PC-3 (cell line): ENCODE measurements around the gene KCNK5. TPM values are rescaled to one million over a fixed set of nuclear protein-coding genes. Genes with fewer than 3 reads are reported as not detected.

Experiments
- ATAC-seq: fragments of 200-7000 bp; cut with Tn5 transposase; 2 replicates; pipeline ENCODE4 v1.9.1; 2020; ENCODE audit warnings: mild to moderate bottlenecking, moderate library complexity
- BruUV-seq: library from RNA; stranded (reverse); fragments of 400-500 nt; replicated peaks from 2 replicates; lab custom pipeline; 2021; lab: Mats Ljungman, UMichigan
- CTCF ChIA-PET: fragments of 300-600 bp; sonication (Branson Sonifier 250); formaldehyde crosslinking; loops from one replicate; lab custom pipeline; 2022; ENCODE audit warnings: antibody characterized with exemption; lab: Charles Lee
- POLR2A ChIA-PET: fragments of 300-600 bp; sonication (Branson Sonifier 250); formaldehyde crosslinking; loops from one replicate; lab custom pipeline; 2022; ENCODE audit warnings: antibody characterized with exemption; ENCODE audit not compliant: unreplicated experiment; lab: Charles Lee
- DNase-seq: peaks from one replicate; pipeline ENCODE4 v3.0.0-alpha.2; 2015
- H2AFZ ChIP-seq: fragments of 300-600 bp; sonication (generic); 2 replicates; pipeline ENCODE4 v1.6.0; 2016; ENCODE audit warnings: antibody characterized with exemption, low read length
- H3F3A ChIP-seq: fragments of 300-600 bp; sonication (generic); one replicate; pipeline ENCODE4 v1.6.0; 2017; ENCODE audit warnings: antibody characterized with exemption, low read length, control low read depth, mild to moderate bottlenecking; ENCODE audit not compliant: unreplicated experiment
- H3K27ac ChIP-seq: fragments of 300-600 bp; sonication (generic); 2 replicates; pipeline ENCODE4 v1.5.1; 2016; ENCODE audit warnings: mild to moderate bottlenecking, low read length
- H3K27me3 ChIP-seq: fragments of 300-600 bp; sonication (generic); 2 replicates; pipeline ENCODE4 v1.6.1; 2016; ENCODE audit warnings: low read length, mixed read lengths
- H3K36me3 ChIP-seq: fragments of 300-600 bp; sonication (generic); 2 replicates; pipeline ENCODE4 v1.6.1; 2016; ENCODE audit warnings: low read depth, mixed run types, low read length, mixed read lengths
- H3K4me1 ChIP-seq: fragments of 300-600 bp; sonication (generic); 2 replicates; pipeline ENCODE4 v1.5.1; 2016; ENCODE audit warnings: low read length; ENCODE audit not compliant: insufficient read depth
- H3K4me2 ChIP-seq: fragments of 300-600 bp; sonication (generic); 2 replicates; pipeline ENCODE4 v1.6.0; 2016; ENCODE audit warnings: low read length
- H3K4me3 ChIP-seq: fragments of 300-600 bp; sonication (generic); 2 replicates; pipeline ENCODE4 v1.5.1; 2016; ENCODE audit warnings: mild to moderate bottlenecking, low read length, mixed read lengths
- H3K79me2 ChIP-seq: fragments of 300-600 bp; sonication (generic); 2 replicates; pipeline ENCODE4 v1.6.1; 2017; ENCODE audit warnings: low read length, mixed read lengths
- H3K9ac ChIP-seq: fragments of 300-600 bp; sonication (generic); 2 replicates; pipeline ENCODE4 v1.6.0; 2016; ENCODE audit warnings: mild to moderate bottlenecking, low read length
- H3K9me2 ChIP-seq: fragments of 300-600 bp; sonication (generic); replicated peaks from 2 replicates; pipeline ENCODE4 v1.6.1; 2016; ENCODE audit warnings: mixed run types, low read length, mixed read lengths
- H3K9me3 ChIP-seq: fragments of 300-600 bp; sonication (generic); 2 replicates; pipeline ENCODE4 v1.6.1; 2016; ENCODE audit warnings: low read length, mixed read lengths
- H4K20me1 ChIP-seq: fragments of 300-600 bp; sonication (generic); 2 replicates; pipeline ENCODE4 v1.6.1; 2016; ENCODE audit warnings: low read length, mixed read lengths
- CTCF ChIP-seq: fragments of 300-600 bp; sonication (generic); conservative IDR thresholded peaks from 2 replicates; pipeline ENCODE4 v1.5.1; 2017; ENCODE audit warnings: antibody characterized with exemption, low read depth, mild to moderate bottlenecking, low read length
- EZH2 ChIP-seq: fragments of 300-600 bp; sonication (generic); IDR thresholded peaks from one replicate; pipeline ENCODE4 v1.6.1; 2017; ENCODE audit warnings: antibody characterized with exemption, mild to moderate bottlenecking, low read length; ENCODE audit not compliant: unreplicated experiment
- EZH2phosphoT487 ChIP-seq: fragments of 300-600 bp; sonication (generic); IDR thresholded peaks from 2 replicates; pipeline ENCODE4 v1.6.1; 2018; ENCODE audit warnings: mild to moderate bottlenecking, antibody characterized with exemption, low read length, borderline replicate concordance
- intact Hi-C: fragments of 100-400 bp; cut with micrococcal nuclease; formaldehyde crosslinking; loops from 2 replicates; pipeline ENCODE4 v1.9.0; 2023
- total RNA-seq: library from RNA; depleted of rRNA; stranded (reverse); fragments of >200 nt; gene quantifications from 2 replicates; pipeline ENCODE4 v1.2.3, GENCODE V29; 2014

The KCNK5 gene
- total RNA-seq, 1 experiment from 2014 or later: 3.5 TPM

GRCh38 chr6:39251406-39251805 is 22.1 kb upstream of the KCNK5 start:
- Histone ChIP-seq H3K4me2 (no peak overlapping the region), H3K9me2 (no peaks in the 10 kb centered on the region), H3K79me2 (no peaks in the 10 kb centered on the region), H2AFZ (no peak overlapping the region), H3K4me1 (0 out of 2 replicates have a peak, but pooled peaks cover 4% of the 10 kb centered on the region), H3K9ac (no peak overlapping the region), H3K27me3 (peaks cover 24% of the 10 kb centered on the region), H3K9me3 (no peaks in the 10 kb centered on the region), H3K27ac (no peak overlapping the region), H3F3A (no peaks in the 10 kb centered on the region), H4K20me1 (no peaks in the 10 kb centered on the region), H3K36me3 (no peaks in the 10 kb centered on the region), H3K4me3 (no peak overlapping the region)
- CTCF ChIA-PET: no interaction called here
- TF ChIP-seq EZH2phosphoT487 (no peak), EZH2 (no peak), CTCF (no peak)
- no TSS peak for BruUV-seq
- ATAC-seq: no peak
- DNase-seq: peak; percentile 19
- intact Hi-C loops: no loop called here
- POLR2A ChIA-PET: no interaction called here

GRCh38 chr6:39250507-39250906 is 21.2 kb upstream of the KCNK5 start:
- Histone ChIP-seq H3K27ac (no peak overlapping the region), H3K9ac (no peak overlapping the region), H3K9me2 (no peaks in the 10 kb centered on the region), H2AFZ (no peak overlapping the region), H3F3A (no peaks in the 10 kb centered on the region), H3K4me1 (0 out of 2 replicates have a peak, but pooled peaks cover 4% of the 10 kb centered on the region), H3K4me2 (no peak overlapping the region), H3K27me3 (peaks cover 22% of the 10 kb centered on the region), H3K9me3 (no peaks in the 10 kb centered on the region), H3K4me3 (no peak overlapping the region), H3K36me3 (no peaks in the 10 kb centered on the region), H4K20me1 (no peaks in the 10 kb centered on the region), H3K79me2 (no peaks in the 10 kb centered on the region)
- intact Hi-C loops: no loop called here
- ChIA-PET POLR2A (no interaction called here), CTCF (no interaction called here)
- TF ChIP-seq CTCF (no peak), EZH2phosphoT487 (no peak), EZH2 (no peak)
- no peak for ATAC-seq
- no peak for DNase-seq
- BruUV-seq: no TSS peak

- Histone ChIP-seq H3K4me1 (0 out of 2 replicates have a peak, but pooled peaks cover 4% of the 10 kb centered on the region), H3K27me3 (peaks cover 12% of the 10 kb centered on the region), H3K79me2 (no peaks in the 10 kb centered on the region), H3F3A (no peaks in the 10 kb centered on the region), H3K4me2 (no peak overlapping the region), H3K9ac (no peak overlapping the region), H4K20me1 (no peaks in the 10 kb centered on the region), H3K27ac (no peak overlapping the region), H2AFZ (no peak overlapping the region), H3K9me3 (no peaks in the 10 kb centered on the region), H3K36me3 (no peaks in the 10 kb centered on the region), H3K9me2 (no peaks in the 10 kb centered on the region), H3K4me3 (no peak overlapping the region)
- DNase-seq: no peak
- TF ChIP-seq EZH2phosphoT487: no peak
- TF ChIP-seq EZH2: no peak
- no peak for TF ChIP-seq CTCF
- no TSS peak for BruUV-seq
- POLR2A ChIA-PET: no interaction called here
- intact Hi-C loops: no loop called here
- CTCF ChIA-PET: no interaction called here
- no peak for ATAC-seq
Measured at GRCh38 chr6:39249278-39249677, 20.0 kb upstream of the KCNK5 start.
